Activated CD4-positive, alpha-beta memory T cell treated with anti-CD3 and anti-CD28 coated beads, Interleukin-2, amount 10 ng/mL, durations not matched to agents 7 days and 5 days (primary cell): Measurements from ENCODE around the gene SLC22A3. TPM values are rescaled to one million over a fixed set of nuclear protein-coding genes. Genes with fewer than 3 reads are reported as not detected.

Source experiments
- CTCF ChIA-PET: fragments of 350-600 bp; sonication (Branson Sonifier 250); formaldehyde crosslinking; loops from one replicate; lab custom pipeline; 2021; ENCODE audit warnings: antibody characterized with exemption, inconsistent platforms; lab: Charles Lee
- POLR2A ChIA-PET: fragments of 350-600 bp; sonication (Branson Sonifier 250); formaldehyde crosslinking; loops from one replicate; lab custom pipeline; 2021; ENCODE audit warnings: antibody characterized with exemption; lab: Charles Lee
- DNase-seq: peaks from one replicate; pipeline ENCODE4 v3.0.0-alpha.2; 2020
- H3K27ac Mint-ChIP-seq: one replicate; pipeline ENCODE4 v1.8.0; 2021; ENCODE audit warnings: mild to moderate bottlenecking, mixed read lengths
- H3K27me3 Mint-ChIP-seq: one replicate; pipeline ENCODE4 v1.8.0; 2021; ENCODE audit warnings: mixed read lengths
- H3K36me3 Mint-ChIP-seq: one replicate; pipeline ENCODE4 v1.8.0; 2021; ENCODE audit warnings: low read depth, mixed read lengths
- H3K4me1 Mint-ChIP-seq: one replicate; pipeline ENCODE4 v1.8.0; 2021; ENCODE audit warnings: mixed read lengths
- H3K4me3 Mint-ChIP-seq: one replicate; pipeline ENCODE4 v1.8.0; 2021; ENCODE audit warnings: mild to moderate bottlenecking, mixed read lengths
- H3K9me3 Mint-ChIP-seq: one replicate; pipeline ENCODE4 v1.8.0; 2021; ENCODE audit warnings: mixed read lengths
- total RNA-seq, 2 experiments: library from RNA; stranded (reverse); gene quantifications; one replicate each; pipeline ENCODE4 v1.2.3, GENCODE V29; 2021

The SLC22A3 gene
- total RNA-seq, 2 experiments from 2014 or later: not detected

GRCh38 chr6:160321729-160322505 is 26.3 kb upstream of the SLC22A3 start:
- H3K9me3 Mint-ChIP-seq: peaks cover 2% of the 10 kb centered on the region
- H3K4me1 Mint-ChIP-seq: no peaks in the 10 kb centered on the region
- peaks cover 2% of the 10 kb centered on the region for H3K27me3 Mint-ChIP-seq
- H3K27ac Mint-ChIP-seq: no peak overlapping the region
- no peak for DNase-seq
- H3K4me3 Mint-ChIP-seq: no peak overlapping the region
- CTCF ChIA-PET: no interaction called here
- POLR2A ChIA-PET: no interaction called here
- no peaks in the 10 kb centered on the region for H3K36me3 Mint-ChIP-seq

GRCh38 chr6:160327981-160328380 is 20.2 kb upstream of the SLC22A3 start:
- H3K36me3 Mint-ChIP-seq: no peaks in the 10 kb centered on the region
- no peaks in the 10 kb centered on the region for H3K4me1 Mint-ChIP-seq
- H3K9me3 Mint-ChIP-seq: no peaks in the 10 kb centered on the region
- no peak overlapping the region for H3K27ac Mint-ChIP-seq
- ChIA-PET CTCF (no interaction called here), POLR2A (no interaction called here)
- H3K27me3 Mint-ChIP-seq: peaks cover 8% of the 10 kb centered on the region
- H3K4me3 Mint-ChIP-seq: no peak overlapping the region
- no peak for DNase-seq

- Mint-ChIP-seq H3K36me3 (no peaks in the 10 kb centered on the region), H3K4me1 (no peaks in the 10 kb centered on the region), H3K4me3 (no peak overlapping the region), H3K9me3 (no peaks in the 10 kb centered on the region), H3K27ac (no peak overlapping the region), H3K27me3 (peaks cover 12% of the 10 kb centered on the region)
- DNase-seq: no peak
- ChIA-PET CTCF (no interaction called here), POLR2A (no interaction called here)
Observed at GRCh38 chr6:160328447-160328846, 19.7 kb upstream of the SLC22A3 start.

- H3K36me3 Mint-ChIP-seq: no peaks in the 10 kb centered on the region
- no peak overlapping the region for H3K27ac Mint-ChIP-seq
- POLR2A ChIA-PET: no interaction called here
- peaks cover 15% of the 10 kb centered on the region for H3K27me3 Mint-ChIP-seq
- no peak overlapping the region for H3K4me3 Mint-ChIP-seq
- no peak for DNase-seq
- CTCF ChIA-PET: no interaction called here
- H3K4me1 Mint-ChIP-seq: no peaks in the 10 kb centered on the region
- no peaks in the 10 kb centered on the region for H3K9me3 Mint-ChIP-seq
Observed at GRCh38 chr6:160329188-160329587, 19.0 kb upstream of the SLC22A3 start.

- Mint-ChIP-seq H3K4me3 (no peak overlapping the region), H3K4me1 (no peaks in the 10 kb centered on the region), H3K36me3 (no peaks in the 10 kb centered on the region), H3K27me3 (peaks cover 15% of the 10 kb centered on the region), H3K9me3 (no peaks in the 10 kb centered on the region), H3K27ac (no peak overlapping the region)
- CTCF ChIA-PET: no interaction called here
- POLR2A ChIA-PET: no interaction called here
- no peak for DNase-seq
Observed at GRCh38 chr6:160330619-160331018, 17.6 kb upstream of the SLC22A3 start.

- ChIA-PET CTCF (no interaction called here), POLR2A (no interaction called here)
- Mint-ChIP-seq H3K27me3 (peaks cover 15% of the 10 kb centered on the region), H3K4me3 (no peak overlapping the region), H3K4me1 (no peaks in the 10 kb centered on the region), H3K9me3 (no peaks in the 10 kb centered on the region), H3K36me3 (no peaks in the 10 kb centered on the region), H3K27ac (no peak overlapping the region)
- DNase-seq: no peak
Observed at GRCh38 chr6:160331204-160331603, 17.0 kb upstream of the SLC22A3 start.

- no peak for DNase-seq
- H3K9me3 Mint-ChIP-seq: no peaks in the 10 kb centered on the region
- H3K4me1 Mint-ChIP-seq: no peaks in the 10 kb centered on the region
- POLR2A ChIA-PET: no interaction called here
- H3K27me3 Mint-ChIP-seq: peaks cover 15% of the 10 kb centered on the region
- H3K36me3 Mint-ChIP-seq: no peaks in the 10 kb centered on the region
- H3K4me3 Mint-ChIP-seq: no peak overlapping the region
- H3K27ac Mint-ChIP-seq: no peak overlapping the region
- CTCF ChIA-PET: no interaction called here
Observed at GRCh38 chr6:160331753-160332152, 16.4 kb upstream of the SLC22A3 start.

GRCh38 chr6:160333101-160333500 is 15.1 kb upstream of the SLC22A3 start:
- Mint-ChIP-seq H3K36me3 (no peaks in the 10 kb centered on the region), H3K27ac (no peak overlapping the region), H3K4me1 (no peaks in the 10 kb centered on the region), H3K4me3 (no peak overlapping the region), H3K9me3 (no peaks in the 10 kb centered on the region), H3K27me3 (peaks cover 15% of the 10 kb centered on the region)
- DNase-seq: no peak
- POLR2A ChIA-PET: no interaction called here
- CTCF ChIA-PET: no interaction called here

- Mint-ChIP-seq H3K36me3 (no peaks in the 10 kb centered on the region), H3K4me3 (no peak overlapping the region), H3K27ac (no peak overlapping the region), H3K9me3 (no peaks in the 10 kb centered on the region), H3K4me1 (no peaks in the 10 kb centered on the region), H3K27me3 (peaks cover 15% of the 10 kb centered on the region)
- DNase-seq: no peak
- CTCF ChIA-PET: no interaction called here
- POLR2A ChIA-PET: no interaction called here
Observed at GRCh38 chr6:160333841-160334240, 14.3 kb upstream of the SLC22A3 start.

- H3K27me3 Mint-ChIP-seq: peaks cover 13% of the 10 kb centered on the region
- no peak overlapping the region for H3K4me3 Mint-ChIP-seq
- H3K4me1 Mint-ChIP-seq: no peaks in the 10 kb centered on the region
- ChIA-PET CTCF (no interaction called here), POLR2A (no interaction called here)
- H3K36me3 Mint-ChIP-seq: no peaks in the 10 kb centered on the region
- H3K27ac Mint-ChIP-seq: no peak overlapping the region
- no peaks in the 10 kb centered on the region for H3K9me3 Mint-ChIP-seq
- DNase-seq: no peak
Observed at GRCh38 chr6:160336200-160336599, 12.0 kb upstream of the SLC22A3 start.

- H3K27ac Mint-ChIP-seq: no peak overlapping the region
Observed at GRCh38 chr6:160337301-160337700, 10.9 kb upstream of the SLC22A3 start.

GRCh38 chr6:160337991-160338390 is 10.2 kb upstream of the SLC22A3 start:
- peaks cover 8% of the 10 kb centered on the region for H3K27me3 Mint-ChIP-seq
- H3K36me3 Mint-ChIP-seq: no peaks in the 10 kb centered on the region
- CTCF ChIA-PET: no interaction called here
- no peak overlapping the region for H3K4me3 Mint-ChIP-seq
- DNase-seq: no peak
- no peaks in the 10 kb centered on the region for H3K9me3 Mint-ChIP-seq
- H3K27ac Mint-ChIP-seq: no peak overlapping the region
- H3K4me1 Mint-ChIP-seq: no peaks in the 10 kb centered on the region
- POLR2A ChIA-PET: no interaction called here

More at GRCh38 chr6:160337301-160337700, 10.9 kb upstream of the SLC22A3 start:
- ChIA-PET CTCF (no interaction called here), POLR2A (no interaction called here)
- Mint-ChIP-seq H3K4me3 (no peak overlapping the region), H3K9me3 (no peaks in the 10 kb centered on the region), H3K4me1 (no peaks in the 10 kb centered on the region), H3K36me3 (no peaks in the 10 kb centered on the region), H3K27me3 (peaks cover 11% of the 10 kb centered on the region)
- no peak for DNase-seq

- Mint-ChIP-seq H3K27ac (no peak overlapping the region), H3K9me3 (no peaks in the 10 kb centered on the region), H3K36me3 (no peaks in the 10 kb centered on the region), H3K4me3 (no peak overlapping the region), H3K27me3 (peaks cover 19% of the 10 kb centered on the region), H3K4me1 (no peaks in the 10 kb centered on the region)
- ChIA-PET CTCF (no interaction called here), POLR2A (no interaction called here)
- DNase-seq: no peak
Observed at GRCh38 chr6:160343144-160343543, 5.0 kb upstream of the SLC22A3 start.

- Mint-ChIP-seq H3K4me3 (no peak overlapping the region), H3K27ac (no peak overlapping the region)
Observed at GRCh38 chr6:160344271-160344670, 3.9 kb upstream of the SLC22A3 start.

More at GRCh38 chr6:160344271-160344670, 3.9 kb upstream of the SLC22A3 start:
- Mint-ChIP-seq H3K9me3 (no peaks in the 10 kb centered on the region), H3K27me3 (peaks cover 26% of the 10 kb centered on the region), H3K4me1 (peaks cover 4% of the 10 kb centered on the region), H3K36me3 (no peaks in the 10 kb centered on the region)
- ChIA-PET CTCF (no interaction called here), POLR2A (no interaction called here)
- no peak for DNase-seq
